Measurements from ENCODE around the gene TMEM150B.

DNA sequence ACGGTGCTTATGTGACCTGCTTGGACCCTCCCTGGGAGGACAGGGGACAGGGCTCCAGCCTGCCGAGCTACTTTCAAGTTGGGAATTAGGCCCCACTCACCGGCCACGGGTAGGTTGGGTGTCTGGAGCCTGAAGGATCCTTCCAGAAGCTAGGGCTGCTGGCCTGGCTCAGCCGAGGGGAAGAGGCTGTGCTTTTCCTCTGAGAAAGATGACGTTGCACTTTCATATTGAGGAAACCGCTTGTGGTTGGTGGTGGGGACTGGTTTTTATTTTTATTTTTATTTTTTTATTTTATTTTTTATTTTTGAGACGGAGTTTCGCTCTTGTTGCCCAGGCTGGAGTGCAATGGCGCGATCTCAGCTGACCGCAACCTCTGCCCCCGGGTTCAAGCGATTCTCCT, at the start of gene TMEM150B:
- no peak for TF ChIP-seq YY1 (IDR thresholded peaks at IDR 0.05; ENCODE audit: insufficient read depth, insufficient read length)
- no peak for TF ChIP-seq ZNF274 (IDR thresholded peaks at IDR 0.05; ENCODE audit: low read depth, low read length)
- no peak for TF ChIP-seq SUZ12 (IDR thresholded peaks at IDR 0.05; ENCODE audit: extremely low read depth, insufficient read depth, insufficient read length)

Data from NT2/D1 (cell line).